Hematopoietic multipotent progenitor cell treated with erythropoietin and hydrocortisone succinate and interleukin-3 and kit ligand, for 6 days (in vitro differentiated cells): ENCODE results near the gene TOLLIP.
"Not testable (repeated sequence)": the region's sequence is repeated elsewhere in the genome, so short reads cannot be mapped to it uniquely, and the experiment has no call there.

Source experiments
- DNase-seq: peaks from one replicate; pipeline ENCODE4 v3.0.0-alpha.2; 2015

TOLLIP gene

DNA sequence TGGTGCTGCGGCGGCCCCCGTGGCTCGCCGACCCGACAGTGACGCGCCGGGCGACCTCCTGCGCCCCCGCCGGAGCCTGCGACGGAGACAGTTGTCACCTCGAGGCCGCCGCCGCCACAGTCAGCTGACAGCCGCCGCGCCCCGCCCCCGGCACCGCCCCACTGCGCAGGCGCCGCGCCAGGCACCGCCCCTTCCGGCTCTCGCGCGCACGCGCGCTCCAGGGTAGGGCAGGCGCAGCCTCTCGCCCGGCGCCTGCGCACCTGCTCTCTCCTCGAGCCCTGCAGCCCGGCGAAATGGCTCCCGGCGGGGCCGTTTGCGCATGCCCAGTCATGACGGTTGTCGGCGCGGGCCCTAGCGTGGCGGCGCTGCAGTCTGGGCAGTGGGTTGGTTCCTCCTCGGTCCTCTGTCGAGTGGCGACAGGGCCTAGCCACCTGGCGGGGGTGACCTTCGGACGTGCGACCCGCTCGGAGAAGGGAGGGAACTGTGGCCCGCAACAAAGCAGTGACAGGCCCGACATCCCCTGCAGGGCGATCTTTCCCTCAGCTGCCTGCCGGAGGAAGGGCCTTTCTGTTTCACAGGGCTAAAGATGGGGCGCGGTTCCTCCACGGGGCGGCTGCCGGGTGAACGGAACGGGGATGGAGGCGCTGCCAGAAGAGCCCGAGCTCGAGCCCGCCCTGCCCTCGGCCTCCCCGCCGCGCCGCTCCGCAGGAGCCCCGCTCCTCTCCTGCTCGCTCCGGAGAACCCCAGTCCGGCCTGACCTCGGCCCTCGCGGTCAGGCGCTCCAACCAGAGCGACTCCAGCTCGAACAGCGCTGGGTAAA is at the start of gene TOLLIP:
TOLLIP (minus strand) TSS at position 135 of the 820 bp plus-strand sequence; CDS start at position 1, 134 bp downstream.
- peak; percentile 95 for DNase-seq

DNA sequence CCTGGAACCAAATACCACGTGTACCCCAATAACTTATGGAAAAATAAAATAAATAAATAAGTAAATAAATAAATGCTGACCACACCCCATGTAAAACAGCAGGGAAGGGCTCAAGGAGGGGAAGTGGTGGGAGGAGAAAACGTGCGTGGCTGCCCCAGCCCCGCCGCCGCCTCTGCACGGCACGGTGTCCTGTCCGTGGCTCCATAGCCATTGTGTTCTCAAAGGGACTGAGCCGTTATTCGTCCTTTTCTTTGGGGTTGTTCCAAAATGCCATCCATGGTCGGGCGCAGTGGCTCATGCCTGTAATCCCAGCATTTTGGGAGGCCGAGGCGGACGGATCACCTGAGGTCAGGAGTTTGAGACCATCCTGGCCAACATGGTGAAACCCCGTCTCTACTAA is 49.5 kb upstream of the TOLLIP start:
- DNase-seq, result not testable (repeated sequence)

DNA sequence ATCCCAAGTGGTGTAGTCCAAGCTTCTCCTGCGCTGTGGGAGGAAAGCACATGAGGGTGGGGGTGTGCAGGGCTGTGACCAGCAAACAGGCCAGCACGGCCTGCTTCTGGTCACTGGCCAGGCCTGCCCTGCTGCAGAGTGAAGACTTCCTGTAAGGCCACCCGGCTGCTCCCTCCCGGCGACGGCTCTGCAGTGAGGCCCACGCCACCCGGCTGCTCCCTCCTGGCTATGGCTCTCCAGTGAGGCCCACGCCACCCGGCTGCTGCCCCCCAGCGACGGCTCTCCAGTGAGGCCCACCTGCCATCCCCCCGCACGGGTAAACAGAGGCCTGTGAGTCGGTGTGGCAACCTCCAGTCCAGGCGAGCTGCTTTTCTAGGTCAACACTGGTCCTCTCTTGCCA is 48.9 kb upstream of the TOLLIP start:
- no peak for DNase-seq

DNA sequence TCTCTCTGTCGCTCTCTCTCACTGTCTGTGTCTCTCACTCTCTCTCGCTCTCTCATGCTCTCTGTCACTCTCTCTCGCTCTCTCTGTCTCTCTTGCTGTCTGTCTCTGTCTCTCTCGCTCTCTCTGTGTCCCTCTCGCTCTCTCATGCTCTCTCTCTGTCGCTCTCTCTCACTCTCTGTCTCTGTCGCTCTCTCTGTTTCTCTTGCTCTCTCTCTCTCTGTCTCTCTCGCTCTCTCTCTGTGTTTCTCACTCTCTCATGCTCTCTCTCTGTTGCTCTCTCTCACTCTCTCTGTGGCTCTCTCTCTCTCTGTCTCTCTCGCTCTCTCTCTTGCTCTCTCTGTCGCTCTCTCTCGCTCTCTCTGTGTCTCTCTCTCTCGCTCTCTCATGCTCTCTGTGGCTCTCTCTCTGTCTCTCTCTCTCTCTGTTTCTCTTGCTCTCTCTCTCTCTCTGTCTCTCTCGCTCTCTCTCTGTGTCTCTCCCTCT is 47.1 kb upstream of the TOLLIP start:
- no peak for DNase-seq

DNA sequence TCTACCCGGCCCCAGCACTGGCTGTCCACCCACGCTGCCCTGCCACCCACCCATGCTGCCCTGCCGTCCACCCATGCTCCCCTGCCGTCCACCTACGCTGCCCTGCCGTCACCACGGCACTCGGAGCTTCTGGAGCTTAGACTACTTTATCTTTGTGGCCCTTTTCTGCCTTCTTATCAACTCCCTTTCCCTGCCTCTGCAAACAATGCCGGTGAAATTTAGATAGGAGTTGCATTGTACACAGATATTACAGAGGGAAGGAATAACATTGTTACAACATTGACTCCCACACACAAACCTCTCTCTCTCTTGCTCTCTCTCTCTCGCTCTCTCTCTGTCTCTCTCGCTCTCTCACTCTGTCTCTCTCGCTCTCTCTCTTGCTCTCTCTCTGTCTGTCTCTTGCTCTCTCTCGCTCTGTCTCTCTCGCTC is 46.6 kb upstream of the TOLLIP start:
- no peak for DNase-seq

DNA sequence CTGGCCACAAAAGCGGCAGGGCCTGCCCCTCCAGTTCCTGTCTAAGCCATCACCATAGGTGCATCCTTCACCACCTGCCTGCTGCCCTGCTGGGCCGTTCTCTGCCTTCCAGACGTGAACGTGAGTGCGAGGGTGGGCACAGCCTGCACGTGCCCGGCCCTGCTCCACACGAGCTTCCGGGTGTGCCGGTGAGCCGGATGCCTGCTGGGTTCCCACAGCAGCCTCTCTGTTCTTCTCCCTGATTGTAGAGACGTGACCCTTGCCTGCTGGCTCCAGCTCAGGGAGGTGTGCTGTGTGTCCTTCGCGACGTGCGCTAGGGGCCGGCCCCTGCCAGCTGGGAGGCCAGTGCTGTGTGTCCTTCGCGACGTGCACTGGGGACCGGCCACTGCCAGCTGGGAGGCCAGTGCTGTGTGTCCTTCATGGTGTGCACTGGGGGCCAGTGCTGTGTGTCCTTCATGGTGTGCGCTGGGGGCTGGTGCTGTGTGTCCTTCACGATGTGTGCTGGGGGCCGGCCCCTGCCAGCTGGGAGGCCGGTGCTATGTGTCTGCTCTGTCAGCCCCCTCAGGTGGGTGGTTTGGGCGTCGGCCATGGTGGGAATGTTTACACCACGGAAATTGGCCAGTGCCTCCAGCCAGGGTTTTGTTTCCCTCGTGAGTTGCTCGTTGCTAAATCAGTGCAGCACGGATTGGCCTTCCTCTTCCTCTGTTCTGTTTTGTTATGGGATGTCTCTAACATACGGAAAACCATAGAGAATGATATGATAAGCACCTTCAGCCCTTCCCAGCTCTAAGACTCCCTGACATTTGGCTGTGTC is 44.9 kb upstream of the TOLLIP start:
- DNase-seq, result no peak

DNA sequence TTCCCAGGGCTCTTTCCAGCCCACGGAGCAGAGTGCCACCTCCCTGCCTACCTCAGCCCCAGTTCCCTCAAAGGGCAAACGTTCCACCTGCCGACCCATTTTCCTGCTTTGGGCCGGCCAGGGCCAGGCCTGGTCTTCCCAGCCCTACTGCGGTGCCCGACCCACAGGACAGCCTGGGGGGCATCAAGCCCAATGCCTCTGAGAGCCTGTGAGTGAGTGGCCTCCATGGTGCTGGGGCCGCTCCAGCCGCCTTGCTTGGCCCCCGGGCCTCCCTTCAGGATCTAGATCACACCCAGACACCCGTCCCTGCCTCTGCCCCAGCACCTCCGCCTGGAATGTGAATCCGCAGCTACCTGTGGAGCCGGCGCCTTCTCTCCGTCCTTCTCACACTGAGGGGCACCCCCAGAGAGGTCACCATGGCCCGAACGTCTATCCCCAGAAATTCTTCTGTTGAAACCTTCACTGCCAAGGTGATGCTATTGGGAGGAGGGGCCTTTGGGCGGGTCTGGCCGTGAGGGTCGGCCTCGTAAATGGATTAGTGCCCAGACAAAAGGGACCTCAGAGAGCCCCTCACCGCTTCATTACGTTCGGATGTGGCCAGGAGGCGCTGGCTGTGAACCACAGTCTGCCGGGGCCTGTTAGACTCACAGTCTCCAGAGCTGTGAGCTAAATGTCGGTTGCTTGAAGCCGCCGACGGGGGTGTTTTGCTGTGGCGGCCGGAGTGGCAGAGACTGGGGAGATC is 44.1 kb upstream of the TOLLIP start:
- no peak for DNase-seq

DNA sequence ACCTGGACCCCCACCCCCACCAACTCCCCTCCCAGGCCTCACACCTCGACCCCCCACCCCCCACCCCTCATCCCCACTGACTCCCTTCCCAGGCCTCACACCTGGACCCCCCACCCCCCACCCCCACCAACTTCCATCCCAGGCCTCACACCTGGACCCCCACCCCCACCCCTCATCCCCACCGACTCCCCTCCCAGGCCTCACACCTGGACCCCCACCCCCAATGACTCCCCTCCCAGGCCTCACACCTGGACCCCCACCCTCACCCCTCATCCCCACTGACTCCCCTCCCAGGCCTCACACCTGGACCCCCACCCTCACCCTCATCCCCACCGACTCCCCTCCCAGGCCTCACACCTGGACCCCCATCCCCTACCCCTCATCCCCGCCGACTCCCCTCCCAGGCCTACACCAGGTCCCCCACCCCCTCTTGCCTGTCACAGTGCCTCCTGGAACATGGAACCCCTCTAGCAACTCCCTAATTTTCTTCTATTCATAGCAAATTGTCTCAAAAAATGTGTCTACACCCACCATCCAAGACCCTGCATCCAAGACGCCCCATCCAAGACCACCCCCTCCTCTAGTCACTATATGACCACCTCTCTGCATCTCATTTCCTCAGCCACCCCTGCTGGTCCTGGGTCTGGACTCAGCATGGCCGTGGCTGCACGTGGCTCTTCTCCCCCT is 43.4 kb upstream of the TOLLIP start:
- no peak for DNase-seq

DNA sequence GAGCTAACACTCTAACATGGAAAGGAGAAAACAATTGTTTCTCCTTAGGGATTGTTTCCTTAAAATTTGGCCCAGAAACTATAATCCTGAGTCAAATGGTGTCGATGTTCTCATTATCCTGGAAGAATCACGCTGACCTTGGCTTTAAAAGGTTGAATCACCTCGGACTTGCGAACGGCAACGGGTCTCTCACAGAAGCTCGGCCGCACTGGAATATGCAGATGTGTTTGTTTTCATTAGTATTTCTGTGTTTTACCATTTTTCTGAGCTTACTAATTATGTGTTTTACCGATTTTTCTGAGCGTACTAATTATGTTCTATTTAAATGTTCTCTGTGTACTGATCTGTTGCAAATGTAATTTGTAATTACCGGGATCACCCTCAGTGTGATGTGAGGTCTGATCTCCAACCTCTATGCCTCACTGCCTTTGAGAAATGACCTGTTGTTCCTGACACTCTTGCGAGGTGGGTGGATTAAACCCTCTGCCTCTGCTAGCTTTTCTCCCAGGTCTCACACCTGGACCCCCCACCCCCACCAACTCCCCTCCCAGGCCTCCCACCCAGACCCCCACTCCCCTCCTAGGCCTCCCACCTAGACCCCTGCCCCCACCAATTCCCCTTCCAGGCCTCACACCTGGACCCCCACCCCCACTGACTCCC is 42.0 kb upstream of the TOLLIP start:
- DNase-seq, result no peak

DNA sequence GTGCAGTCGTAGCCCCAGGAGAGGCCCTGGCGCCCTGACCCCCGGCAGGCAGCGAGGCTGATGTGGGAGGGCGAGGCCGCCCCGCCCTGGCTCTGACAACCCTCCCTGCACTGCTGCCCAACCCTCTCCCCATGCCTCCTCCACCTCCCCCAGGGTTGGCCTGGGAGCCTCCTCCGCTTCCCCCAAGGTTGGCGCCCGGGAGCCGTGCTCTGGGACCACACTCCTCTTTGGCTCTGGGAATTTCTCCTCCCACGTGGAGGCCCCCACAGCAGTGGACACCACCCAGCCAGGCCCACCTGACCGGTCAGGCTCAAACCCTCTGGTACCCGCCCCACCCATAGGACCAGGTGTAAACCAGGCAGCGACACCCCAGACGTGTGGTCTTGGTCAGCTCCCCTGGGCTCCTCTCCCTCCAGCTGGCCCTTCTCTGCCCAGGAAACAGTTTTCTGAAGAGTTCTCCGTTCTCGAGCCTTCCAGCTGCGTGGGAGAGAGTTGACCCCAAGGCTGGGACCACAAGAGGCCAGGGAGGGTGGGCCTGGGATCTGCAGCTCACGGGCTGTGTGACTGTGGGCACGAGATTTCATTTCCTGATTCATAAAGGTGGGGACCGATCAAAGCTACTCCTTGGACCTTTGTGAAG is 40.8 kb upstream of the TOLLIP start:
- no peak for DNase-seq

DNA sequence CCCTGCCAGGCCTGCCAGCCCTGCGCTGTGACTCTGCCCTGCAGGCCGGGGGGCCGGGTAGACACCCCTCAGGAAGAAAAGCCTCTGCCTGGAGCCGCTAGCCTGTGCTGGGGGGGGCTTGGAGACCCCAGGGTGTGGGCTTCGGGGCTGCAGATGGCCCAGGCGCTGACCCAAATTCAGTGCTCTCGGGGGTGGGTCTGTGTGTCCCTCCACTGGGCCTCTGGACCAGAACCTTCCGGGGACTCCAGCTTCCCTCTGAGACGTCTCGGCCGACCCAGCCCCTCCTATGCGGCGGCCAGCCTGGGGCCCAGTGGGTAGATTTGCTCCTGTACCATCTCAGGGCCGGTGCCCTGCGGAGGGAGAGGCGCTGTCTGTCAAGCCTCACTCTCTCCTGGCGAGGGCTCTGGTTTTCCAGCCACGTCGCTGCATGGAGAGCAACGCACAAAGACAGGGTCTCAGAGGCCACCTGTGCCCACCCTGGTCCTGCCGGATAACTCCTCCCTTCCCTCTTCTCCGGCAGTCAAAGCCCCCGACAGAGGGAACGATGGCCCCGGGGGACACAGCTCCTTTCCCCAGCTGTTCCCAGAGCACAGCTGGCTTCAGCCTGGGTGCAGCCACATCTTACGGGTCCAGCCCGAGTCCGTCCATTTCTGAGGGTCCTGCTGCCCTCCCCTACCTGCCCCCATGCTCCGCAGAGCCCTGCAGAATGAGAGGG is 40.1 kb upstream of the TOLLIP start:
- no peak for DNase-seq

DNA sequence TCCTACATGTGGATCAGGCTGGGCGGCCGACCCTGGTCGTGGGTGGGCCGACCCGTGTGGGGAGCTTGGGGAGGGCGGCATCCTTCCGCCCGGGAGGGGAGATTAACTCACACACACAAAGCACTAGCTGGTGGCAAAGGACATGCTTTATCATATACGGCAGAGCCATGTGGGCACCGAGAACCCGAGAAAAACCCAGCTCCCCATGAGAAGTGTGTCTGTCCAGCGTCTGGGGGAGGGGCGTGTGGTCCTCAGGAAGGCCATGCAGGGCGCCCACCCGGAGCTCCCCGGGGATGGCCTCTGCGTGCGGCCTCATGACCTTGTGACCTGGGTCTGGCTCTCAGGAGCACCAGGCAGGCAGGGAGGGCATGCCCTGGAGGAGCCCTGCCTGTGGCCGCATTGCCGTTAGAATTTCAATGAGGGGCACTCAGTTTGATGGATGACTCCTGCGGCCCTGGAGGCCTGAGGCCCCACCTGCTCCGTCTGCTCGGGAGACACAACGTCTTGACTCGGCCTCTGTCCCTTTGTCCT is 39.4 kb upstream of the TOLLIP start:
- no peak for DNase-seq

DNA sequence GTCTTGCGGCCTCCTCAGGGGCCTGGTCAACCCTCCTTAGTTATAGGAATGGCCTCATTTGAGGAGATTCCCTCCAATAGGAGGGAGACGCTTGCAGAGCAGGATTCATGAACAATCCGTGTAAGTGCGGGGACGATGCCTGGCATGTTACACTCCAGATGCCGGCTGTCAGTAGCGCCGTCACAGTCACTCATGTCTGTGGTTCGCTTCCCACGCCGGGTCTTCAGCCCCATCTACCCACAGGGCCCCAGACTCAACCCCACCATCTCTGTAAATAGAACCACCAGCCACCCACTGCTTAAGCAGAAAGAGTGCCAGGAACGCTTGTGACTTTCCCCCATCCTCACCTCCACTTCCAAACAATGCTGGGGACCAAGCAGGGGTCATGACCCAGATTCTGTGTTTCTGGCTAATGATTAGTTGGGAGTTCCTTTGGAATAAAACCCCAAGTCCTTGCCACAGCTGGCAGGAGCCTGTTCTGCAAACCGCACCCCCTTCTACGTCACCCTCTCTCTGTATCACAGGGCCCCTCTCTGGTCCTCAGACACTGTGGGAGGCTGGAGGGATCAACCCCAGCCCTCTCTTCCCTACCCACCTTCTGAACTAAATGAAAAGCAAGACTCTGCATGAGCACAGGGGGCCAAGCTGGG is 38.8 kb upstream of the TOLLIP start:
- DNase-seq, result no peak

DNA sequence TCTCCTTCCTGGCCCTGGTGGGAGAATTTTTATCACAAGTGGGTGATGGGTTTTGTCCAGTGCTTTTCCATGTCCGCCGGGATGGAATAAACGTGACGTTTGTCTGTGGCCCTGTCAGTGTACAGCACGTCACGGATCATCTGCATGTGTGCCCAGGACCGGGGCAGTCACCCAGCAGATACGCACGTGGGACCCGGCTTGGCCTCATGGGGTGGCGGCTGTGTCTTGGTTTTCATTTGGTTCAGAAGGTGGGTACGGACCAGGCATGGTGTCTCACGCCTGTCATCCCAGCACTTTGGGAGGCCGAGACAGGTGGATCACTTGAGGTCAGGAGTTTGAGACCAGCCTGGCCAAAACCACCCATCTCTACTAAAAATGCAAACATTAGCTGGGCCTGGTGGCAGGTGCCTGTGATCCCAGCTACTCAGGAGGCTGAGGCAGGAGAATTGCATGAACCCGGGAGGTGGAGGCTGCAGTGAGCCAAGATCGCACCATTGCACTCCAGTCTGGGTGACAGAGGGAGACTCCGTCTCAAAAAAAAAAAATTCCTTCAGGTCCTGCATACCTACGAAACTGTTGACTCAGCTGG is 38.1 kb upstream of the TOLLIP start:
- DNase-seq, result not testable (repeated sequence)

DNA sequence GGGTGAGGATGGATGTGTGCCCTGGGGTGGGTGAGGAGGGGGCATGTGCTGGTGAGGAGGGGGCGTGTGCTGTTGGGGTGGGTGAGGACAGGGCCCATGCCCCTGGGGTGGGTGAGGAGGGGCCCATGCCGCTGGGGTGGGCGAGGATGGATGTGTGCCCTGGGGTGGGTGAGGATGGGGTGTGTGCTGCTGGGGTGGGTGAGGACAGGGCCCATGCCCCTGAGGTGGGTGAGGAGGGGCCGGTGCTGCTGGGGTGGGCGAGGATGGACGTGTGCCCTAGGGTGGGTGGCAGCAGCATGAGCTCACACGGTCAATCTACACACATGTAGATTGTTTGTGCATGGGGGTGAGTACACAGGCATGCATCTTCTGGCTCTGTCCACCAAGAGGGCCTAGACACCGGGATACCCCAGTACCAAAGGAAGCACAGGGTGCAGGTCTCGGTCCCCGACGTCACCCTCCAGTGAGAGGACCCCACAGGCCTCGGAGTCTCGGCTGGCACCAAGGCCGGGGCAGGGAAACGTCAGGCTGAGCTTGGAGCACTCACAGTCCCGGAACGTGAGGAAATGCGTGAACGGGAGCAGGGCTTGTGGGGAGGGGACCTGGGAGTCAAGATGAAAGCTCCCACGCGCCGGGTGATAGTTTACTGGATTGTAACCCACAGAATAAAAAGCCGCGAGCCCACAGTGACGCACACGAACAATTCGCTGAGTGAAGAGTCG is 37.4 kb upstream of the TOLLIP start:
- no peak for DNase-seq

DNA sequence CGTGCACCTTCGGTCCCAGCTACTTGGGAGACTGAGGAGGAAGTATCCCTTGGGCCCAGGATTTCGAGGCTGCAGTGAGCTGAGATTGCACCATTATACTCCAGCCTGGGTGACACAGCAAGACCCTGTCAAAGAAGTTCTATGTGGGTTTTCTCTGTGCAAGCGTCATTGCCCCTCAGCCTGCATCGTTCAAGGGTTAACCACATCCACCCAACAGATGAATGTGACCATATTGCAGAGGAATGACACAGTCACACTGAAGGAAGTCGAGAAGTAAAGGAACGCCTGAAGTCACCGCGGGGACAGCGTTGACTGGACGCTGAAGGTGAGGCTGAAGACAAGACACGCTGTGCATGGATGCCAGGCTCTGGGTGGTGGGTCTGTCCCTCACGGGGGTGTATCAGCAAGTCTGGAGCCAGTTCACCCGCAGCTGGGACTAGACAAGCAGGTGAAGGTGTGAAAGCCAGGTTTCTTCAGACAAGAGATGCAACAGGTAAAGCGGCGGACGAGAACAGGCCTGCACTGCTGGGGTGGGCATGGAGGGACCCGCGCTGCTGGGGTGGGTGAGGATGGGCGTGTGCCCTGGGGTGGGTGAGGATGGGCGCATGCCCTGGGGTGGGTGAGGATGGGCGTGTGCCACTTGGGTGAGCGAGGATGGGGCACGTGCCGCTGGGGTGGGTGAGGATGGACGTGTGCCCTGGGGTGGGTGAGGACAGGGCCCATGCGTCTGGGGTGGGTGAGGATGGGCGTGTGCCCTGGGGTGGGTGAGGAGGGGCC is 36.5 kb upstream of the TOLLIP start:
- DNase-seq, result no peak

DNA sequence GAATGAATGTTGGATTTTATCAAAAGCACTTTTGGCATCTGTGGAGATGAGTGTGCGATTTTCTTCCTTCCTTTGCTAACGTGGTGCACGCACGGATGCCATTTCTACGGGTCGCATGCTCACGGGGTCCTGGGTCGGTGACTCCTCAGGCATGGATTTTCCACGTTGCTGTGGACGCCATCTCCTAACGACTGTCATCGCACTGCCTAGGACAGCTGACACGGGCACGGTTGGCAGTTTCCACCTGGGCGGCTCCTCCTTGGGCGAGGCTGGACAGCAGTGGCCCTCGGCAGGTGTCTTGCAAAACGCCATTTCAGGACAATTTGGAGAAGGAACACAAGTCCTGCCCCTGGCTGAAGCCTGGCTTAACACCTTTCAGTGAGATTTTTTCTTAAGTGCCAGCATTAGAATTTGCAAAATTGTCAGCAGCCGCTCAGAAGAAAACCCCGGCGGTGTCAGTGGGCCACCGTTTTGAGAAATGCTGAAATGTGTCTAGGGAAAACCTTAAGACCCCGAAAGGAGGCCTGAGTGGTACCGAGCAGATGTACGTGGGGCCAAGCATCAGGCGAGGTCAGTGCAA is 34.7 kb upstream of the TOLLIP start:
- DNase-seq, result no peak
